Memory B cell (primary cell): Measurements from ENCODE around the gene OPTC.

ENCODE experiments used
- ATAC-seq: fragments of 150-1000 bp; cut with Tn5 transposase; 2 replicates; pipeline ENCODE4 v1.10.0; 2021; ENCODE audit warnings: low read depth, mild to moderate bottlenecking, moderate library complexity
- DNase-seq, 2 donors: peaks; one replicate each; pipeline ENCODE4 v3.0.0; 2022; ENCODE audit warnings: low spot score in 2 of 2
- H3K27ac Mint-ChIP-seq: one replicate; pipeline ENCODE4 v1.8.0; 2022; ENCODE audit warnings: mild to moderate bottlenecking, moderate library complexity, mixed read lengths
- H3K27me3 Mint-ChIP-seq: one replicate; pipeline ENCODE4 v1.8.0; 2022; ENCODE audit warnings: mixed read lengths
- H3K36me3 Mint-ChIP-seq: one replicate; pipeline ENCODE4 v1.8.0; 2022; ENCODE audit warnings: mild to moderate bottlenecking, mixed read lengths
- H3K4me1 Mint-ChIP-seq: one replicate; pipeline ENCODE4 v1.8.0; 2022; ENCODE audit warnings: mixed read lengths
- H3K4me3 Mint-ChIP-seq: one replicate; pipeline ENCODE4 v1.8.0; 2022; ENCODE audit warnings: mild to moderate bottlenecking, moderate library complexity, mixed read lengths
- H3K9me3 Mint-ChIP-seq: one replicate; pipeline ENCODE4 v1.8.0; 2022; ENCODE audit warnings: mixed read lengths

OPTC gene

DNA sequence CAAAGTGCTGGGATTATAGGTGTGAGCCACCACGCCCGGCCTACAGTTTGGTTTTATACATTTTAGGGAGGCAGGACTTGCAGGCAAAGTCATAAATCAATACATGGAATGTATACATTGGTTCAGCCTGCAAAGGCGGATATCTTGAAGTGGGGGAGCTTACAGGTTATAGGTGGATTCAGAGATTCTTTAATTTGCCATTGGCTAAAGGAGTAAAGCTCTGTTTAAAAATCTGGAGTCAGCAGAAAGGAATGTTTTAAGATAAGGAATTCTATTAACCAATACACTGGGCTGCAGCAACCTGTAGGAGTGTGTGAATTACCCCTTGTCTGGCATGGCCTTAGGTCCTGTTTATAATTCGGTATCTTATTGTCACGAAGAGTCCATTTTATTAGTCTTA is 57.6 kb downstream of the OPTC start:
- H3K4me1 Mint-ChIP-seq: peaks cover 6% of the 10 kb centered on the region
- H3K27me3 Mint-ChIP-seq: peaks cover 5% of the 10 kb centered on the region
- H3K36me3 Mint-ChIP-seq: no peaks in the 10 kb centered on the region
- no peak overlapping the region for H3K27ac Mint-ChIP-seq
- DNase-seq (no peak), ATAC-seq (no peak)
- H3K9me3 Mint-ChIP-seq: no peaks in the 10 kb centered on the region
- H3K4me3 Mint-ChIP-seq: no peak overlapping the region

DNA sequence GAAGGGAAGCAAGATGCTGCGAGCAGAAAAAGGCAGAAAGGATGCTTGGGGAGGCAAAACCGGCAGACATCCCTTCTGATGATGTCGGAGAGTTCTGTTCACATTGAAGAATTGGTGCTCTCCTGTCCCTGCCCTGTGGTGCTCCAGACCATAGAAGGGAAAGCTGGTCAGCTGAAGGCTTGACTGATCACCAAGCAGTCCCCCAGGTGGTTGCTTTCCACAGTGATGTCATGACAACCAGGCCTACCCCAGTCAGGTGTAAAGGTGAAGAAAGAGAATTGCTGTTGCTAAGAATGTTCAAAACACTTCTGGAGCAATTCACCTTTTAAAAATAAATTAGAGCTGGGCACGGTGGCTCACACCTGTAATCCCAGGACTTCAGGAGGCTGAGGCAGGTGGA is 59.5 kb downstream of the OPTC start:
- Mint-ChIP-seq H3K27me3 (peaks cover 5% of the 10 kb centered on the region), H3K9me3 (no peaks in the 10 kb centered on the region), H3K27ac (no peak overlapping the region), H3K36me3 (no peaks in the 10 kb centered on the region), H3K4me3 (no peak overlapping the region), H3K4me1 (peaks cover 6% of the 10 kb centered on the region)
- ATAC-seq (no peak), DNase-seq (no peak)

DNA sequence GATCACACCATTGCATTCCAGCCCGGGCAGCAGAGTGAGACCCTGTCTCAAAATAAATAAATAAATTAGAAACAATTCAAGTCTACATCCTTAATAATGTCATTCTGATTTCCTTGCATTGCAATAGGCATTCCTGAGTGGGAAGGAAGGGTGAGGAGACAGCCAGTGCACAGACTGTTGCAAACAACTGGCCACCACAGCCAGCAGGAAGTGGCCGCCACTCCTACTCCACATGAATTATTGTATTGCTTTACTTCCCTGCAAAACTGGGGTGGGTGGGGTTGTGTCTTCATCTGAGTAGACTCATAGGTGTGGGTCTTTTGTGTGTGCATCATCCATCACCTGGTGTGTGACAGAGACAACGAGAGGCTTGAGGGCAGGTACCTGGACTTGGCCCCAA is 60.1 kb downstream of the OPTC start:
- Mint-ChIP-seq H3K9me3 (no peaks in the 10 kb centered on the region), H3K27me3 (peaks cover 7% of the 10 kb centered on the region), H3K27ac (no peak overlapping the region), H3K4me1 (peaks cover 6% of the 10 kb centered on the region), H3K36me3 (no peaks in the 10 kb centered on the region), H3K4me3 (no peak overlapping the region)
- ATAC-seq: no peak
- no peak for DNase-seq

DNA sequence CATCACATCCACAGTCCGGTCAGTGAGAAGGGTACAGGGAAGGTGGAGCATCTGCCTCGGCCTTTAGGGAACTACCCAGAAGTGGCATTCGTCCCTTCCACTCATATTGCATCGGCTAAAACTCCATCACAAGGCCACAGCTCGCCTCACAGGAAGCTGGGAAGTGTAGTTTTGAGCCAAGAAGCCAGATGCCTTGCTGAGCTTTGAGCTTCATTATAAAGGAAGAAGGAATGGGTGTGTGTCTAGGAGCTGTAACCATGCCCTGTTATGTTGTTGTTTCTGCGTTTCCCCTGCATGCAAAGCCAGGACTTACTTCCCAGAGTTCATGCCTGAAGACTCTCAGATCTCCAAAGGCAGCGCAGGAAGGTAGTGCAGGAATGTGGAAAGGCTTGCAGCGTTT is 61.1 kb downstream of the OPTC start:
- H3K4me3 Mint-ChIP-seq: no peak overlapping the region
- H3K4me1 Mint-ChIP-seq: peaks cover 6% of the 10 kb centered on the region
- peaks cover 12% of the 10 kb centered on the region for H3K27me3 Mint-ChIP-seq
- H3K27ac Mint-ChIP-seq: no peak overlapping the region
- ATAC-seq (no peak), DNase-seq (no peak)
- H3K9me3 Mint-ChIP-seq: no peaks in the 10 kb centered on the region
- H3K36me3 Mint-ChIP-seq: no peaks in the 10 kb centered on the region

DNA sequence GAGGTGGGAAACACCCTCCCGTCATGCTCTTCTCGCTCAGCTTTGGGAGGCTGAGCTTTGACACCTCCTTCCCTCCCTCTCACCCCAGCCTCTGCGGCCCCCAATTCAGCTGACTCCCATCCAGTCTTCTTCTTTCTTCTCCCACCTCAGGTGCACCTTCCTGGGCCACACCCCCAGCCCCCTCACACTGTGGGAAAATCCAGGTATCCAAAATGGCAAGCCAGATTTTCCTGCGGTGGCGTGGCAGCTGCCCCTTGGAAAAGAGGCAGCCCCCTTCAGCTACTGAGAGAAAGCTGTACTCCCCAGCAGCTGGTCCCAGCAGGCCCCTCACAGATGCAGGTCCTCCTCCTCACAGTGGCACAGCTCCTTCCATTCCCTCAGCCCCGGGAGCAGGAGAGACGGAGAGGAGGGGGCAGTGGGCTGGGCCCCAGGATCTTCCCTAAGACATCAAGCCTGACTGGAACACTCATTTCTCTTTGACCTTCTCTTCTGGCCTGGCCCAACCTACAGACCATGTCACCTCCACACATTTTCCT is 61.6 kb downstream of the OPTC start:
- peaks cover 6% of the 10 kb centered on the region for H3K4me1 Mint-ChIP-seq
- H3K27ac Mint-ChIP-seq: no peak overlapping the region
- no peaks in the 10 kb centered on the region for H3K9me3 Mint-ChIP-seq
- no peak for DNase-seq
- peaks cover 12% of the 10 kb centered on the region for H3K27me3 Mint-ChIP-seq
- no peak for ATAC-seq
- no peak overlapping the region for H3K4me3 Mint-ChIP-seq
- H3K36me3 Mint-ChIP-seq: no peaks in the 10 kb centered on the region

DNA sequence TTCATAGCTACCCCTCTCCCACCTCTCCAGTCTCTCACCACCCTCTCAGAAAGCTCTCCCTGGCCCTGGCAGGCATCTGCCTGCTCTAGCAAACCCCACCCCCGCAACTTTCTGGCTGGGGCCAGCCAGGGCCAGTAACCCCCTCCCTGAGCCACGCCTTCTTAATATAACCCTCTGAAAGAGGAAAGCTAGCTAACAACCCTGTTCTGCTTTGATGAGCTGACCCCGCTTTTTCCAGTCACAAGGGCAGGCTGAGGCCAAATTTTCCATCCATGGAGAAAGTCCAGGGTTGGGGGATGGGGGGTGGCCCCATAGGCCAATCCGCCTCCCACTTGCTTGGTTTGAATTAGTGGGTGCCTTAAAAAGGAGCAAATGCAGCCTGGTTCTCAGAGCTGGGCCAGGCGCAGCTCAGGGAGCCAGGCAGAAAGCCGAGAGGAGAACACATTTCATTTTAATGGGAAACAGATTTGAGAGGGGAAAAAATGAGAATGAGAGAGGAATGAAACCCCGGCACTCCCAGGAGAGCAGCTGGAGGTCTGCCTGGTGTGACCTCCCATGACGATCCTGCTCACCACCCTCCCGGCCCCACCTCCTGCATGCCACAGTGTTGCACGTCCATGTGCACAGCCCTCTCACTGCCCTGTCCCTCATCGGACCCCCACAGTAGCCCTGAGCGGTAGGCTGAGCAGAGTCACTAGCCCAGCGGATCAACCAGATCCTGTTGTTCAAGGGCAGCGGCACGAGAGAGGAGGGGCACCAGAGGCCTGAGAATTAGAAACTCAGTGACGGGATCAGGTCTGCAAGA is 62.3 kb downstream of the OPTC start:
- Mint-ChIP-seq H3K4me1 (peaks cover 6% of the 10 kb centered on the region), H3K27me3 (peaks cover 12% of the 10 kb centered on the region), H3K27ac (no peak overlapping the region), H3K36me3 (no peaks in the 10 kb centered on the region), H3K4me3 (no peak overlapping the region), H3K9me3 (no peaks in the 10 kb centered on the region)
- ATAC-seq: no peak
- DNase-seq: no peak

DNA sequence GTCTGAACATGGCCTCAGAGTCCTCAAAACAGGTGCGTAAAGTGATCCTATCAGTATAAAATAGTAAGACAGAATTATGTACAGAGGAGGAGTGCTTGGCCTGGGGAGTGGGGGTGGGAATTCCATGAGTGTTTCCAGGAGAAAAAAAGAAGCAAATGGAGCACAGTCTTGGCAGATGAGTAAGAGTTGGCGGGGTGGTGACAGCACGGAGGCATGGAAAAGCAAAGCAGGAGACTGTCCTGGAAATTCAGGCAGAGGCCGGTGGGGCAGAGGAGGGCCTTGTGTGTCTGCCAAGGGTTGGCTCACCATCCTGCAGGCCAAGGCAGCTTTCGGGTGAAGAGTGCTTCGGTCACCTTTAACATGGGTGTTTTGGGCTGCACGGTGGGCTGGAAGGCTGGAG is 63.4 kb downstream of the OPTC start:
- no peaks in the 10 kb centered on the region for H3K9me3 Mint-ChIP-seq
- H3K4me3 Mint-ChIP-seq: no peak overlapping the region
- no peak for ATAC-seq

DNA sequence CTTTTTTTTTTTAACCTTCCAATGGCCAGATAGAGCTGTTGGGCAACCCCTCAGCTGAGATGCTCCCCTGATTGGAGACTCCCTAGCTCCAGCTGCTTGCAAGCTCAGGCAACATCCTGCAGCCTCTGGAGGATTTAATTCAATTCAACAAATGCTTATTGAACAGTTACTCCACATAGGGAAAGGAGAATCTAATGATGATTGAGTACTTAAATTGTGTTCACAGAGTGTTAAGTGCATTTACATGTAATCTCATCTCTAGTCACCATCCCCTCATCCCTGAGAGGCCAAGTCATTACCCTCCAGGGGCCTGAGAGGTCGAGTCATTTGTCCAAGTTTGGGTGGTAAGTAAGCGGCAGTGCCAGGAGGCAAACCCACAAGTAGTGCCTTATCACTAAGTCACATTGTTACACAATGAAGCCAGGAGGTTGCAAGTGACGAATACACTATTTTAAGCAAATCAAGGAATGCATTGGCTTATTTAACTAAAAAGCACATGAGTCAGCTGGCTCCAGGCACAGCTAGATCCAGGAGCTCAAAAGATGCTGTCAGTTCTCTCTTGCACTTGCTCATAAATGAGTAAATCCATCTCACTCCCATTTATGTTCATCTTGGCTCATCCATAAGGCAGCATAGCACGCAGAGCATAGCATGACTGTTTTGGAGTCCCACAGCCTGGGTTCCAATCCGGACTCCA is 64.3 kb downstream of the OPTC start:
- ATAC-seq (no peak), DNase-seq (no peak)
- peaks cover 1% of the 10 kb centered on the region for H3K9me3 Mint-ChIP-seq
- H3K4me3 Mint-ChIP-seq: no peak overlapping the region
- H3K27ac Mint-ChIP-seq: no peak overlapping the region
- H3K36me3 Mint-ChIP-seq: no peaks in the 10 kb centered on the region
- H3K4me1 Mint-ChIP-seq: peaks cover 8% of the 10 kb centered on the region
- H3K27me3 Mint-ChIP-seq: peaks cover 11% of the 10 kb centered on the region

More for the DNA sequence above, 63.4 kb downstream of the OPTC start:
- no peak overlapping the region for H3K27ac Mint-ChIP-seq
- H3K27me3 Mint-ChIP-seq: peaks cover 12% of the 10 kb centered on the region
- DNase-seq: no peak
- H3K36me3 Mint-ChIP-seq: no peaks in the 10 kb centered on the region
- H3K4me1 Mint-ChIP-seq: peaks cover 6% of the 10 kb centered on the region
